Measurements from ENCODE around the gene CASP2. TPM values are rescaled to one million over a fixed set of nuclear protein-coding genes. Genes with fewer than 3 reads are reported as not detected.

The CASP2 gene
- total and polyA plus RNA-seq, 2 of the 8 experiments (the other 6 are each of a cell fraction or from before 2014, with no cell fraction given) = 23.7 to 35.3 TPM

- peak overlapping the region; percentile 10; the same call in 1 of the 2 replicates for H2BK12ac ChIP-seq (ENCODE audit: low read depth, low read length)
- H4K91ac ChIP-seq (replicated peaks; ENCODE audit: insufficient read length, low read length) = no peak overlapping the region
- H3K9ac ChIP-seq (replicated peaks in 1 of 4; ENCODE audit: extremely low read depth in 1 of 4, low read depth in 3 of 4, low read length in 3 of 4) = no peak overlapping the region
- DNase-seq (ENCODE audit: low read depth in 1 of 2, low spot score in 2 of 2) (no peak), FAIRE-seq (no peak)
- H3K4me2 ChIP-seq (ENCODE audit: insufficient read depth in 1 of 2, low read depth in 2 of 2, low read length in 2 of 2) = no peak overlapping the region
- TF ChIP-seq CEBPB (IDR thresholded peaks at IDR 0.05; ENCODE audit: low read depth, low read length) (no peak), BACH1 (IDR thresholded peaks at IDR 0.05; ENCODE audit: low read length) (no peak), RAD21 (IDR thresholded peaks at IDR 0.05 in 1 of 2, conservative IDR thresholded peaks at IDR 0.05 in 1 of 2; ENCODE audit: low read depth in 2 of 2, low read length in 2 of 2) (no peak; a peak in 1 of 4 replicates), CTCF (IDR thresholded peaks at IDR 0.05; ENCODE audit: control extremely low read depth in 1 of 3, insufficient read depth in 1 of 3, low read depth in 1 of 3, low read length in 3 of 3) (peak in 2 of 3 experiments; percentile 13 to 14; a peak in 2 of 4 replicates), BRCA1 (IDR thresholded peaks at IDR 0.05; ENCODE audit: low read depth, low read length) (no peak), PHF8 (conservative IDR thresholded peaks at IDR 0.05; ENCODE audit: low read depth, low read length) (no peak), POU5F1 (IDR thresholded peaks at IDR 0.05; ENCODE audit: low read depth, low read length) (no peak)
- H3K4me1 ChIP-seq (replicated peaks in 1 of 4; ENCODE audit: control insufficient read depth in 3 of 4, insufficient read depth in 4 of 4, low read length in 3 of 4) = peaks cover 0 to 5% (median 0%) of the 10 kb centered on the region in 4 experiments; a peak in 1 of 7 replicates
- H4K8ac ChIP-seq (ENCODE audit: extremely low read depth, insufficient read depth, low read length) = no peak overlapping the region
- H3K23ac ChIP-seq (ENCODE audit: insufficient read length) = no peak overlapping the region
- no peak overlapping the region for H4K5ac ChIP-seq (ENCODE audit: insufficient read length, low read depth, low read length)
- no peaks in the 10 kb centered on the region for H3K27me3 ChIP-seq (replicated peaks in 1 of 4; ENCODE audit: control insufficient read depth in 3 of 4, extremely low read depth in 1 of 4, insufficient read depth in 3 of 4, low read length in 3 of 4)
- H3K56ac ChIP-seq (replicated peaks; ENCODE audit: insufficient read length, low read depth, low read length) = no peak overlapping the region
- no peaks in the 10 kb centered on the region for H3K23me2 ChIP-seq (ENCODE audit: low read depth, low read length)
- no peaks in the 10 kb centered on the region for H3K9me3 ChIP-seq (ENCODE audit: insufficient read depth in 2 of 2, low read depth in 1 of 2, low read length in 1 of 2)
- no peak overlapping the region for H3K27ac ChIP-seq (ENCODE audit: low read depth, low read length)
- H3K14ac ChIP-seq (ENCODE audit: insufficient read length) = no peak overlapping the region
- H3K4ac ChIP-seq (replicated peaks; ENCODE audit: insufficient read length, low read depth, low read length) = no peak overlapping the region
- H2AFZ ChIP-seq (ENCODE audit: low read length) = no peak overlapping the region
- H3K18ac ChIP-seq (ENCODE audit: extremely low read depth, low read length) = no peak overlapping the region
- no peaks in the 10 kb centered on the region for H3K36me3 ChIP-seq (ENCODE audit: control insufficient read depth in 2 of 4, insufficient read depth in 4 of 4, low read length in 3 of 4)
- H3K79me2 ChIP-seq (ENCODE audit: control insufficient read depth in 1 of 2, insufficient read depth in 2 of 2, low read length in 2 of 2) = no peaks in the 10 kb centered on the region
- no peak overlapping the region for H2BK120ac ChIP-seq (replicated peaks; ENCODE audit: low read depth, low read length)
- H2BK15ac ChIP-seq (ENCODE audit: low read length) = no peak overlapping the region
- no peak overlapping the region for H2AK5ac ChIP-seq (ENCODE audit: low read depth, low read length)
- H2BK20ac ChIP-seq (ENCODE audit: low read length) = no peak overlapping the region
- no peaks in the 10 kb centered on the region for H3K79me1 ChIP-seq (ENCODE audit: low read depth, low read length)
- H2BK5ac ChIP-seq (ENCODE audit: low read depth, low read length) = no peak overlapping the region
- H3K4me3 ChIP-seq (ENCODE audit: extremely low read depth in 1 of 4, insufficient read depth in 2 of 4, low read depth in 3 of 4, low read length in 4 of 4) = no peak overlapping the region
- no peaks in the 10 kb centered on the region for H4K20me1 ChIP-seq (replicated peaks in 1 of 2; ENCODE audit: control insufficient read depth in 1 of 2, insufficient read depth in 2 of 2, low read length in 2 of 2)
- POLR2A ChIA-PET (ENCODE audit: partially characterized antibody) = interaction anchor here (1.2 kb wide), 1 partner anchor 9 kb away, joined by 5 read pairs; no protein-coding TSS in a partner anchor
- CTCF ChIA-PET (ENCODE audit: partially characterized antibody) = interaction anchor here (0.8 to 4.5 kb wide), 14 partner anchors 9 to 96 kb away, joined by 3 to 30 read pairs (median 3); no protein-coding TSS in a partner anchor
- 84% methylated on average over 10 of the region's 10 CpGs; no CpG with 5 or more reads in 1 of the 2 experiments for WGBS, 2 experiments (ENCODE audit: extremely low coverage in 1 of 2, insufficient coverage in 1 of 2, insufficient read length in 1 of 2, insufficient replicate concordance in 2 of 2, low coverage in 1 of 2, low lambda C conversion rate in 2 of 2, missing lambda C conversion rate in 1 of 2)
Measured at GRCh38 chr7:143321242-143321641, 33.1 kb downstream of the CASP2 start.

Measured in H1 (cell line).